Stimulated activated CD4-positive, alpha-beta T cell treated with anti-CD3 and anti-CD28 coated beads, Interleukin-1b, Interleukin-23, amount 100 ng/mL, for 24 hours (primary cell): ENCODE measurements around the gene PRDX5.
"Not testable (repeated sequence)": the region's sequence is repeated elsewhere in the genome, so short reads cannot be mapped to it uniquely, and the experiment has no call there.

Source experiments
- DNase-seq, 4 experiments: peaks; one replicate each; pipeline ENCODE4 v3.0.0-alpha.2; 2020; ENCODE audit warnings: low read depth in 4 of 4, low spot score in 1 of 4

The PRDX5 gene

DNA sequence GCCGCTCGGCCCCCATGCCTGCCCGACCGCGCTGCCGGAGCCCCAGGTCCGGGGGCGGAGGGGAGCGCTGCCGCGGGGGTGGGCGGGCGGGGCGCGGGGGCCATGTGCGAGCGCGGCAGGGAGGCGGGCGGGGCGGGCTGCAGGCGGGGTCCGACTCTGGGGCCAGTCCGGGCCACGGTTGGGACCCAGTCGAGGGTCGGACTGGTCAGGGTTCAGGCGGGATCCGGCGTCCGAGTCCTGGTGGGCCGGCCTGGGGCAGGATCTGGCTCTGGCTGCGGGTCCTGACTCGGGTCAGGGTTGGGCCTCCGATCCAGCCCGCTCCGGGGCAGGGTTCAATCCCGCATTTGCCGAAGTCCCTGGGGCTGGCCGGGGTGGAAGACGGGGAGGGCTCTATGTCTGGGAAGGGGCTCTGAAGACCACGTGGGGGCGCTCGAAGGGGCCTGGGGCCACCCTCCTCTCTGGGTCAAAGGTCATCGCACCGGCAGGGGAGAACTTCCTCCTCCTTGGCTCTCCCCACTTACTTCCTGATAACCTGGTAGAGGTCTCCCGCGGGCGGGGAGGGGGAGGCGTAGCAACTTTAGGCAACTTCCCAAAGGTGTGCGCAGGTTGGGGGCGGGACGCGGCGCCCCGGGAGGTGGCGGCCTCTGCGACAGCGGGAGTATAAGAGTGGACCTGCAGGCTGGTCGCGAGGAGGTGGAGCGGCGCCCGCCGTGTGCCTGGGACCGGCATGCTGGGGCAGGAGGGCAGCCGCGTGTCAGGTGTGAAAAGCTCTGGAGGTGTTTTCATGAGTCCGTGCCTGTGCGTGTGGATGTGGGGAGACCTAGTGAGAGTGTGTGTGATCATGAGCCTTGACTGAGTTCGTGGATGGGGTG lies 12.0 kb upstream of the PRDX5 start:
- DNase-seq, result peak; percentile 32 to 59 (median 52)

DNA sequence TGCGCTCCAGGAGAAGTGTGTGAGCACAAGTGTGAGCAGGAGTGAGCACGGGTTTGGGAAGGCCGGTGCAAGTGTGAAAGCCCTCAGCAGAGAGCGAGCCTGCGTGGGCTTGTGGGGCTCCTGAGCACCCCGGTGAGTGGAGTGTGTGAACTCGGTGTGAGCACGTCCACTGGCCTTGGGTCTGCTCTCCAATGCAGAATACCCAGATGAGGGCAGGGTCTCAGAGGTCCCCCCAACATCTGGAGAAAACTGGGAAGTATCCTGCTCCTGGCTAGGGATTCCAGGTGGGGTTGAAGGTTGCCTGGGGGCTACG lies 11.4 kb upstream of the PRDX5 start:
- no peak for DNase-seq

DNA sequence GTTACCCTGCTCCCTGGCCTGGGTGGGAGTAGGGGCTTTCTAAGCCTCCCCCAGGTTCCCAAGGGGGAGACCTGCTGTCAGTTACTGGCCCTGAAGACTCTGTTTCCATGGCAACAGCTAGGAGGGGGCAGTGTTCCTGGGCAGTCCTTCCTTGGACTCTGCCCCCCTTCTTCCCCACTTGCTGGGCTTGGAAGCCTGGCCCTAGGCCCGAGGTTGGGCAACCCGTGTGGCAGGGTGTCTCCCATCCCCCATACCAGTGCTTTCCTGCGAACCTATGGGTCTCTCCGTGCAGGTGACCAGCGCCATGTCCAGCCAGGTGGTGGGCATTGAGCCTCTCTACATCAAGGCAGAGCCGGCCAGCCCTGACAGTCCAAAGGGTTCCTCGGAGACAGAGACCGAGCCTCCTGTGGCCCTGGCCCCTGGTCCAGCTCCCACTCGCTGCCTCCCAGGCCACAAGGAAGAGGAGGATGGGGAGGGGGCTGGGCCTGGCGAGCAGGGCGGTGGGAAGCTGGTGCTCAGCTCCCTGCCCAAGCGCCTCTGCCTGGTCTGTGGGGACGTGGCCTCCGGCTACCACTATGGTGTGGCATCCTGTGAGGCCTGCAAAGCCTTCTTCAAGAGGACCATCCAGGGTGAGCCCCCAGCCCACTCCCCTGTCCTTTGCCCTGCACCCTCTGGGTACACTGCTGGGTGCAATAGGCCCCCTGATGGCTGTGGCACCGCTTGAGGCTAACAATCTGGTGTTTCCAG lies 10.9 kb upstream of the PRDX5 start:
- no peak for DNase-seq

DNA sequence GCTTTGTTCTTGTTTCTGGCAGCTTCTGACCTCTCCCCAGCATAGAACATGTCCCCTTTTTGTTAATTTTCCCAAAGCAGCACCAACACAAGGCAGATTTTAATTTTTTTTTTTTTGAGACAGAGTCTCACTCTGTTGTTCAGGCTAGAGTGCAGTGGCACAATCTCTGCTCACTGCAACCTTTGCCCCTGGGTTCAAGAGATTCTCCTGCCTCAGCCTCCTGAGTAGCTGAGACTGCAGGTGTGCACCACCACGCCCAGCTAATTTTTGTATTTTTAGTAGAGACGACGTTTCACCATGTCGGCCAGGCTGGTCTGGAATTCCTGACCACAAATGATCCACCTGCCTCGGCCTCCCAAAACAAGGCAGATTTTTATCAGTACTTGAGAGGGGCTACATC lies 10.1 kb upstream of the PRDX5 start:
- not testable (repeated sequence) for DNase-seq

DNA sequence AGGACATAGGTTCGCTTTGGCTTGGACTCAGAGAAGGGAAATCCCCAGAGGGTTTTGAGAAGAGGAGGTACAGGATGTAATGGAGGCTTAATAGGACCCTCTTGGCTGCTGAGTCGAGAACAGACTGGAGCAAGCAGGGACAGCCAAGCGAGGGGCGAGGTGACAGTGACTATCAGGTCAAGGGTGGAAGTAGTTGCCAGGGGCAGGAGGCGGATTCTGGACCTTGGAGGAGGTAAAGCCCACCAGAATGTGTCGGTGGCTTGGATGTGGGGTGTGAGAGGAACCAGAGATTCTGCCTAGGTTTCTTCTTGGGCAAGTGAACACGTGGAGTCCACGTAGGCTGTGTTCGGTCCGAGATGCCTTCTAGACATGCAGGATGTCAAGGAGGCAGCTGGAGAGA lies 5.0 kb upstream of the PRDX5 start:
- DNase-seq, result no peak

DNA sequence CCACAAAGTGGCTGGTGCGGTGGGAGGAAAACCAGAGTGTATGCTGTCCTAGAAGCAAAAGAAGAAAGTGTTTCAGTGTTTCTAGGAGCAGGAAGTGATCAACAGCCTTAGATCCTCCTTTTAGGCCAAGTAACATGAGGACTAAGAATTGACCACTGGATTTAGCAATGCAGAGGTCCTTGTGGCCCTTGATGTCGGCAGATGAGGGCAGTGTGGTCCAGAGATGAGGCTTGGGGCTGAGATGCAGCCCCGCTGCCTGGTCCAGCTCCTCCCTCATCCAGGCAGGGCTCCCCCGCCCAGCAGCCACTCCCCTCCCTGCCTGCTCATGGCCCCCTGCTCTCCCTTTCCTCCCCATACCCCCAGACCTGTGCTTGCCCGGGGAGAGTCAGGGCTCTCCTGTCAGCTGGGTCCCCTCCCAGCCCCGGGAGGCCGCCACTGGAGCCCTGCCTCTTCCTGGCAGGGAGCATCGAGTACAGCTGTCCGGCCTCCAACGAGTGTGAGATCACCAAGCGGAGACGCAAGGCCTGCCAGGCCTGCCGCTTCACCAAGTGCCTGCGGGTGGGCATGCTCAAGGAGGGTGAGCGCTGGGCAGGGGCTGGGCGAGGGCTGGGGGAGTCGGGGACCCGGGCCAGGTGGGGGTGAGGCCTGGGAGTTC lies 4.3 kb upstream of the PRDX5 start:
- DNase-seq, result no peak

DNA sequence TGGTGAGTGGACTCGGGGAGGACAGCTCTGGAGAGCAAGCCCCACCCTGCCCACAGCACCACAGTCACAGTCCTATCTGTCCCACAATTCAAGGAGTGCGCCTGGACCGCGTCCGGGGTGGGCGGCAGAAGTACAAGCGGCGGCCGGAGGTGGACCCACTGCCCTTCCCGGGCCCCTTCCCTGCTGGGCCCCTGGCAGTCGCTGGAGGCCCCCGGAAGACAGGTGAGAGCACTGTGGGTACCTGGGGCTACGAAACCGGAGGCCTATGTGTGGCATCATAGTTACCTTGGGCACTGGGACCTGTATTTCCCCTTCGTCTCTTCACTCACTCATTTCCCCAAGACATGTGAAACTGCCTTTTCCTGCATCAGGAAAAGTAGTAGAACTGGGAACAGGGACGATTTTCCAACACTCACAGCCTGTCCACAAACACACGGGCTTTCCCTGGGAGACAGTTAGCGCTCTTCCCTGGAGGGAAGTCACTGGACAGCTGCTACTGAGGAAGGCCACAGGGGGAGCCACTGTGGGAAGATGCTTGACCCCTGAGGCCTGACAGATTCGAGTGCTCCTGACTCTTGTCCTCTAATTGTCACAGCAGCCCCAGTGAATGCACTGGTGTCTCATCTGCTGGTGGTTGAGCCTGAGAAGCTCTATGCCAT lies 3.6 kb upstream of the PRDX5 start:
- DNase-seq, result no peak

DNA sequence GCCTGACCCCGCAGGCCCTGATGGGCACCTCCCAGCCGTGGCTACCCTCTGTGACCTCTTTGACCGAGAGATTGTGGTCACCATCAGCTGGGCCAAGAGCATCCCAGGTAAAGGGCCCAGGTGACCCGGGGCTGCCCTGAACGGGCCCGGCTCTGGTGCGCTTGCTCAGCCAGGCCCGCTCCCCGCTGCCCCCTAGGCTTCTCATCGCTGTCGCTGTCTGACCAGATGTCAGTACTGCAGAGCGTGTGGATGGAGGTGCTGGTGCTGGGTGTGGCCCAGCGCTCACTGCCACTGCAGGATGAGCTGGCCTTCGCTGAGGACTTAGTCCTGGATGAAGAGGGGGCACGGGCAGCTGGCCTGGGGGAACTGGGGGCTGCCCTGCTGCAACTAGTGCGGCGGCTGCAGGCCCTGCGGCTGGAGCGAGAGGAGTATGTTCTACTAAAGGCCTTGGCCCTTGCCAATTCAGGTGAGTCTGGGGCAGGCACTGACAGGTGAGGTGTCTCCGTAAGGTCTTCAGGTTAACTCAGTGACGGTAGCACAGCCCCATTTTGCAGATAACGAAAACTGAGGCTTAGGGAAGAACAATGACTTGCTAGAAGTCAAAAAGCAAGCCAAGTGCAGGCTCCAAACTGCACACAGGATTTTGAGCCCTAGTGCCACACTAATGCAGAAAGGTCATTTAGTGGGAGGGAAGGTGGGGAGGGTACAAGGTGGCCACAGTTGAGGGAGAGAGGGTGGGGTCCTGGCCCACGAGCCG lies 2.9 kb upstream of the PRDX5 start:
- DNase-seq, result no peak

DNA sequence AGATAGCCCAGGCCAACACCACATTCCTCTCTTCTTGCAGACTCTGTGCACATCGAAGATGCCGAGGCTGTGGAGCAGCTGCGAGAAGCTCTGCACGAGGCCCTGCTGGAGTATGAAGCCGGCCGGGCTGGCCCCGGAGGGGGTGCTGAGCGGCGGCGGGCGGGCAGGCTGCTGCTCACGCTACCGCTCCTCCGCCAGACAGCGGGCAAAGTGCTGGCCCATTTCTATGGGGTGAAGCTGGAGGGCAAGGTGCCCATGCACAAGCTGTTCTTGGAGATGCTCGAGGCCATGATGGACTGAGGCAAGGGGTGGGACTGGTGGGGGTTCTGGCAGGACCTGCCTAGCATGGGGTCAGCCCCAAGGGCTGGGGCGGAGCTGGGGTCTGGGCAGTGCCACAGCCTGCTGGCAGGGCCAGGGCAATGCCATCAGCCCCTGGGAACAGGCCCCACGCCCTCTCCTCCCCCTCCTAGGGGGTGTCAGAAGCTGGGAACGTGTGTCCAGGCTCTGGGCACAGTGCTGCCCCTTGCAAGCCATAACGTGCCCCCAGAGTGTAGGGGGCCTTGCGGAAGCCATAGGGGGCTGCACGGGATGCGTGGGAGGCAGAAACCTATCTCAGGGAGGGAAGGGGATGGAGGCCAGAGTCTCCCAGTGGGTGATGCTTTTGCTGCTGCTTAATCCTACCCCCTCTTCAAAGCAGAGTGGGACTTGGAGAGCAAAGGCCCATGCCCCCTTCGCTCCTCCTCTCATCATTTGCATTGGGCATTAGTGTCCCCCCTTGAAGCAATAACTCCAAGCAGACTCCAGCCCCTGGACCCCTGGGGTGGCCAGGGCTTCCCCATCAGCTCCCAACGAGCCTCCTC lies 2.0 kb upstream of the PRDX5 start:
- not testable (repeated sequence) for DNase-seq

DNA sequence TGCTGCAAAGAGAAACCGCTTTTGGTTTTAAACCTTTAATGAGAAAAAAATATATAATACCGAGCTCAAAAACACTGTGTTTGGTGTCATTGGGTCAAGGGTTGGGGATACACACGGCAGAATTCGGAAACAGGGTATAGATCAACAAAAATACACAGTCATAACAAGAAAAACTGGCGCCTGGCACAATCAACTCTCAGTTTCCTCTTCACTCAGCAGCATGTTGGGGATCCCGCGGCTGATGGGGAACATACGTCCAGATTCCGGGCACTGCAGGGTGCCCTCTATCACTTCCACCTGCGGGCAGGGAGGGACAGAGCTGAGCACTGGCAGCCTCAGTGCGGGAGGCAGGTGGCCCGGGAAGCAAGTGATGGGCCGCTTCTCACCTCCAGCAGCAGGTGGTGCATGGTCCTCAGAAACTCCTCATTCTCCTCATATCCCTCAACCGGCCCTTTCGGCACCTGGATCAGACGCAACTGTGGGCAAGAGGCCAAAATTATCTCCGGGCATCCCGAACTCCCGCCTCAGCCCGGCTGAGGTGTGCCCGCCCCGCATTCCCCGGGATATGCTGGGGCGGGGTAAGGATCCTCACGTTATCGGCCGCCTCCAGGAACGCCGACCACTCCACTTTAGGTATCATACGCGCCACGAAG lies 1.1 kb upstream of the PRDX5 start:
- DNase-seq, result no peak

DNA sequence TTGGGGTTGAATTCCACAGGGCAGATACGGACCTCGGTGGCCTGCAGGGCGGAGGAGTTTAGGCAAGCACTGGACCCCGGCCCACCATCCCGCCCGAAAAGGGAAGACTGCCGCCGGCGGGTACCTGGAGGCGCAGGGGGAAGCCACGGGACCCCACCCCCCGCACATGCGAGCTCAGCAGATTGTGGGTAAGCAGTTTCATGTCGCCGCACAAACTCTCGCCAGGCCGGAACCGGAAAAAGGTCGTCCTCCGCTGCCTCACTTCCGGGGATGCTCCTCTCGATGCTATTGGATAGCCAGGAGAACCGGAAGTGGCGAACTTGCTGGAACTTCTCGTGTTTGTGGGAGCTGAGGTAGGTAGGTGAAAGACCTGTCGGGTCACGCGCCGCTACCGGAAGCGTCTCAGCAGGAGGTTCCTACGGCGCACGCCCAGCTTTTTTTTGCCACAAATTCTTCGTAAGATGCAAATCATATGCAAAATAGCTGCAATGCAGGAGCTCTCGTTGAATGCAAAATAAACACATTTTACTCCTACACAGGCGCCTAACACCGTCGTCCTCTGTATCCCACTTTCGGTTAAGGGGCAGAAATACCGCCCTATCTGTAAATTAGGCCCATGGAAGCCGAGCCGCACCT lies 478 bp upstream of the PRDX5 start, which contains the start of gene TRMT112:
TRMT112 (minus strand) TSS at position 235 of the 636 bp plus-strand sequence; CDS start at position 202, 33 bp downstream.
- DNase-seq, result peak; percentile 78 to 96 (median 94)

DNA sequence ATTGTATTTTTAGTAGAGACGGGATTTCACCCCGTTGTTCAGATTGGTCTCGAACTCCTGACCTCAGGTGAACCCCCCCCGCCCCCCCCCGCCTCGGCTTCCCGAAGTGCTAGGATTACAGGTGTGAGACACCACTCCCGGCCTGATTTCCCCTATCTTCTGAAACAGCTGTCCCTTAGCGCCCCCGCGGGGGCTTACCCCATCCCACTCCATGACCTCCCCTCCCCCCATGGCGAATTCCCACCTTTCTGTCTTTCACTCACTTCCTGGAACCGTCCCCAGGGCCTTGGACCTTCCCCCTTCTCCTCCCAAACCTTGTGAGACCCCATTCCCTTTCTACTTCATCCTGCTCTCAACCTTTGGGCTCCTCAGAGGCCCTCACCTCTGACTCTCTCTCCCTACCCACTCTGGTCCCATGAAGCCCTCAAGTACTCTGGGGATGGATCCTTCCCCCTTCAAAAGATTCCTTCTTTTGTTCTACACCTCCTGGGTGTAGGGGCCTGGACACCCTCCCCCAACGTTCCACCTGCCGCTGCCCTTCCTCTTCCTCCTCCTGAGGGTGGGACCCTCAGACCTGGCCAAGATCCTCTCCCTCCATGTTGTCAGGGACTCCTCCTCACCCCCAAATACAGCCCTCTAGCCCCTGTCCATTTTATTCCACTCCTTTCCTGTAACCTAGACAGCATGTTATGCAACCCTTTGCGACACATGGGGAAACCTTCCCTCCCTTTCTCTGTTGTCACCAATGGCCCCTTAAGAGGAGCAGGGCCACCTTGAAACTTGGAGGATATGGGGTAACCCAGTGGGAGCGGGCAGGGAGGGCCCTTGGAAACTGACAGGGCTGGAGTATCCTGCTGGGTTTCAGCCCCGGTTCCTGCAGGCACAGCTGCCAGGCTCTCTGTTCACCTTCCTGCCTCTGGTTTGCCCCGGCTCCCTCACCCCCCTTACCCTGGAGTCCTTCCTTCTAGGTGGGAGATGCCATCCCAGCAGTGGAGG lies 1.1 kb downstream of the PRDX5 start:
- DNase-seq, result no peak

DNA sequence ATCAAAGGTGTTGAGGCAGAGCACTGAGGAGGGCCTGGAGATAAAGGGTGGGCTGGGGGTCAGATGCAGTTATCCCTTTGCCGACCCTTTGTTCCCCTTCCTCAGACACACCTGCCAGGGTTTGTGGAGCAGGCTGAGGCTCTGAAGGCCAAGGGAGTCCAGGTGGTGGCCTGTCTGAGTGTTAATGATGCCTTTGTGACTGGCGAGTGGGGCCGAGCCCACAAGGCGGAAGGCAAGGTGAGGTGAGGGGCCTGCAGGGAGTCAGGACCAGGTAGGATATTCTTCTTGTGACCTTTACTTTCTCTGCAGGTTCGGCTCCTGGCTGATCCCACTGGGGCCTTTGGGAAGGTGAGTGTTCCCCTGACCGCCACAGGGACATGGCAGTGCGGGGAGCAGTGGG lies 2.6 kb downstream of the PRDX5 start:
- no peak for DNase-seq

DNA sequence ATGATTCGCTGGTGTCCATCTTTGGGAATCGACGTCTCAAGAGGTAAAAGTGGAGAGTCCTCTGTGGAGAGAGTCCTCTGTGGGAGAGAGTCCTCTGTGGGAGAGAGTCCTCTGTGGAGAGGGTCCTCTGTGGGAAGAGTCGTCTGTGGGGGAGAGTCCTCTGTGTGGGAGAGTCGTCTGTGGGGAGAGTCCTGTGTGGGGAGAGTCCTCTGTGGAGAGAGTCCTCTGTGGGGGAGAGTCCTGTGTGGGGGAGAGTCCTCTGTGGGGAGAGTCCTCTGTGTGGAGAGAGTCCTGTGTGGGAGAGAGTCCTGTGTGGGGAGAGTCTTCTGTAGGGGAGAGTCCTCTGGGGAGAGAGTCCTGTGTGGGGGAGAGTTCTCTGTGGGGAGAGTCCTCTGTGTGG lies 3.1 kb downstream of the PRDX5 start:
- no peak for DNase-seq

DNA sequence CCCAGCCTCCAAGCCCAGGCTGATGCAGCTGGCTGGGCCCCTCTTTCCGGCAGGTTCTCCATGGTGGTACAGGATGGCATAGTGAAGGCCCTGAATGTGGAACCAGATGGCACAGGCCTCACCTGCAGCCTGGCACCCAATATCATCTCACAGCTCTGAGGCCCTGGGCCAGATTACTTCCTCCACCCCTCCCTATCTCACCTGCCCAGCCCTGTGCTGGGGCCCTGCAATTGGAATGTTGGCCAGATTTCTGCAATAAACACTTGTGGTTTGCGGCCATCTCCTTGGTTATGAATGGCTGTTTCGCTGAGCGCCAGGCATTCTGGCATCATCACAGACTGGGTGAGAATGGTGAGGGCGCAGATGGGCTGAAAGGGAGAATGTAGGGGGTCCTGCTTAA lies 3.6 kb downstream of the PRDX5 start:
- DNase-seq, result no peak

DNA sequence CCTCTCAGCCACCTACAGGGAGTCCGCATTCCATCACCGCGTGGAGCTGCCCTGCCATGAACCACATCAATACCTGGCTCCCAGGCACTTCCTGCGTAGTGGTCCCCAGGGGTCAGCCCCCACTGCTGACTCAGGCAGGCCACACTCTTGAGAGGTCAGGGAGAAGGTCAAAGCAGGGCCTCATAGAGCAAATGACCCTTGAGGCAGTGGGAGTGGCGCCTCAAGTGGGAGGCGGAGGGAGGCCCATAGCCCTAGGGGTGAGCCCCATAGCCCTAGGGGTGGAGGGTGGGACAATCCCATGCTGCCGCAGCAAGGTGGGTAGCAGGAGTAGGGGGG lies 5.0 kb downstream of the PRDX5 start:
- DNase-seq, result no peak

DNA sequence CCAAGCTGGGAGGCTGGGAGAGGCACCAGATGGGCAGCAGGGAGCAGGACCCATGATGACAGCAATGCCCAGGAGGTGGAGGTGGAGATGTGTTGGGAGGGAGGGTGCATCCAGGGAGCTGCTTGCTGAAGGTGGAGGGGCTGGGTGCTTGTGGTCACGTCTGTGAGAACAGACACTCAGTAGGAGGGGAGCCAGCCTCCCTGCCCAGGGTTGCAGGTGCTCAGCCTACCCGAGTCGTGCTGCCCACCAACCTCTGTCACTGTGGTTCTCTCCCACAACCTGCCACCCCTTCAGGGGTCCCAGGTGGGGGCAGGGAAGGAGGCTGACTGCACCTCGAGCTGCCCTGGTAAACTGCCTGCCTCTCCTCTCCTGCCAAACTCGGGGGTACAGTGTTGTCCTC lies 5.5 kb downstream of the PRDX5 start:
- DNase-seq, result no peak

DNA sequence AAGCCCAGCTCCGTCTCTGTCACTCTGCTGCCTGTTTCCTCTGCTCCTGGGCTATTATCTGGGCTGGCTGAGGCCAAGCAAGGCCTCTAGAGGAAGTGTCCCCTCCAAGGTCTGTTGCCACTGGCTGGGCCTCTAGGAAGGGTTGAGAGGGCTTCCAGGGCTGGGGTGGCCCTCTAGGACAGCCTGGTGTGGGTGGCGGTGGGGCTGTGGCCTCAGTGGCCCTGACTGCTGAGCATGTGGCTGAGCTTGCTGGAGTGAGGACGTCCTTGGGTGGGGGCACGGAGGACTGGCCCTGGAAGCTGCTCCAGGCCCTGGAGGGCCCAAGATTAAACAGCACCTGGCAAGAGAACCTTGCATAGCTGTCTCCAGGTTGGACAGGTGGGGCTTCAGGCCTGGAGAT lies 6.1 kb downstream of the PRDX5 start:
- DNase-seq, result not testable (repeated sequence)
